WTC11 (cell line): ENCODE results near the gene RPA3.

Experiments used
- ATF1 ChIP-seq: sonication (generic); formaldehyde crosslinking; IDR thresholded peaks from 2 replicates; pipeline ENCODE4 v1.8.1; 2023; ENCODE audit warnings: mild to moderate bottlenecking, moderate library complexity, missing genetic modification reagents
- CTCF ChIP-seq: fragments of 200-600 bp; IDR thresholded peaks from 2 replicates; pipeline ENCODE4 v1.8.0; 2022; ENCODE audit warnings: antibody characterized with exemption
- IRF2 ChIP-seq: sonication (generic); formaldehyde crosslinking; IDR thresholded peaks from 2 replicates; pipeline ENCODE4 v1.8.0; 2022; ENCODE audit warnings: low read depth, missing genetic modification reagents, borderline replicate concordance
- NR1H2 ChIP-seq: sonication (generic); formaldehyde crosslinking; IDR thresholded peaks from 2 replicates; pipeline ENCODE4 v1.9.0; 2021; ENCODE audit warnings: mild to moderate bottlenecking, moderate library complexity, missing genetic modification reagents
- NR2C2 ChIP-seq: sonication (generic); formaldehyde crosslinking; IDR thresholded peaks from 2 replicates; pipeline ENCODE4 v1.8.0; 2022; ENCODE audit warnings: mild to moderate bottlenecking, missing genetic modification reagents
- SMAD4 ChIP-seq: sonication (generic); formaldehyde crosslinking; IDR thresholded peaks from 2 replicates; pipeline ENCODE4 v1.8.0; 2022; ENCODE audit warnings: mild to moderate bottlenecking, missing genetic modification reagents
- TF ChIP-seq, protein P1 (sequence below): sonication (generic); formaldehyde crosslinking; IDR thresholded peaks from 2 replicates; pipeline ENCODE4 v1.8.0; 2023; ENCODE audit warnings: missing genetic modification reagents

GRCh38 chr7:7709291-7709690 lies 9.1 kb downstream of the RPA3 start:
- TF ChIP-seq IRF2 (CRISPR knock-in tag) (no peak), CTCF (no peak), NR1H2 (no peak), ATF1 (CRISPR knock-in tag) (no peak), SMAD4 (CRISPR knock-in tag) (no peak), NR2C2 (CRISPR knock-in tag) (no peak)
- TF ChIP-seq, protein P1, sequence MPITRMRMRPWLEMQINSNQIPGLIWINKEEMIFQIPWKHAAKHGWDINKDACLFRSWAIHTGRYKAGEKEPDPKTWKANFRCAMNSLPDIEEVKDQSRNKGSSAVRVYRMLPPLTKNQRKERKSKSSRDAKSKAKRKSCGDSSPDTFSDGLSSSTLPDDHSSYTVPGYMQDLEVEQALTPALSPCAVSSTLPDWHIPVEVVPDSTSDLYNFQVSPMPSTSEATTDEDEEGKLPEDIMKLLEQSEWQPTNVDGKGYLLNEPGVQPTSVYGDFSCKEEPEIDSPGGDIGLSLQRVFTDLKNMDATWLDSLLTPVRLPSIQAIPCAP: no peak
